ENCODE data around the gene OR6V1. TPM values are rescaled to one million over a fixed set of nuclear protein-coding genes. Genes with fewer than 3 reads are reported as not detected.

The OR6V1 gene
- not detected for polyA plus RNA-seq (ENCODE audit: low read depth in 6 of 6)

- Mint-ChIP-seq H3K9me3 (peaks cover 0 to 2% (median 0%) of the 10 kb centered on the region in 7 donors), H3K27ac (peak within 1 kb of the TSS in 2 of 6 donors; percentile 46 to 74), H3K36me3 (no peaks in the 10 kb centered on the region), H3K27me3 (no peaks in the 10 kb centered on the region), H3K4me1 (peaks cover 45 to 61% (median 52%) of the 10 kb centered on the region in 3 donors), H3K4me3 (no peak within 1 kb of the TSS)
- ATAC-seq (ENCODE audit: low read depth in 2 of 2) (no peak), DNase-seq (no peak)
Measured at GRCh38 chr7:143052041-143052440, at the start of gene OR6V1. TSS of gene OR6V1 (plus strand) at chr7:143052341. CDS start at chr7:143052341, 0 bp downstream.

GRCh38 chr7:143002898-143003297, 49.2 kb upstream of the OR6V1 start:
- ATAC-seq (ENCODE audit: low read depth in 2 of 2) (no peak), DNase-seq (no peak)
- Mint-ChIP-seq H3K27ac (peak overlapping the region in 1 of 6 donors; percentile 34), H3K27me3 (no peaks in the 10 kb centered on the region), H3K4me1 (peaks cover 9 to 12% (median 11%) of the 10 kb centered on the region in 3 donors), H3K36me3 (no peaks in the 10 kb centered on the region), H3K9me3 (peaks cover 0 to 6% (median 0%) of the 10 kb centered on the region in 7 donors), H3K4me3 (peak overlapping the region in 7 of 8 donors; percentile 62 to 92 (median 82))

- Mint-ChIP-seq H3K36me3 (no peaks in the 10 kb centered on the region), H3K27ac (peak overlapping the region in 3 of 6 donors; percentile 26 to 80 (median 34)), H3K27me3 (no peaks in the 10 kb centered on the region), H3K9me3 (peaks cover 0 to 6% (median 0%) of the 10 kb centered on the region in 7 donors), H3K4me1 (peaks cover 14 to 19% (median 17%) of the 10 kb centered on the region in 3 donors), H3K4me3 (peak overlapping the region; percentile 19 to 92 (median 80))
- peak; percentile 55 for DNase-seq
- peak; percentile 66 to 69 for ATAC-seq (ENCODE audit: low read depth in 2 of 2)
Measured at GRCh38 chr7:143003393-143004051, 48.6 kb upstream of the OR6V1 start.

- ATAC-seq (ENCODE audit: low read depth in 2 of 2) (no peak), DNase-seq (no peak)
- H3K9me3 Mint-ChIP-seq = peaks cover 0 to 6% (median 0%) of the 10 kb centered on the region in 7 donors
- H3K4me1 Mint-ChIP-seq = peaks cover 31 to 38% (median 33%) of the 10 kb centered on the region in 3 donors
- no peaks in the 10 kb centered on the region for H3K27me3 Mint-ChIP-seq
- no peak overlapping the region for H3K4me3 Mint-ChIP-seq
- H3K36me3 Mint-ChIP-seq = no peaks in the 10 kb centered on the region
- H3K27ac Mint-ChIP-seq = no peak overlapping the region
Measured at GRCh38 chr7:143005632-143006260, 46.4 kb upstream of the OR6V1 start.

GRCh38 chr7:143008007-143008901, 43.9 kb upstream of the OR6V1 start:
- DNase-seq = peak; percentile 78
- peak overlapping the region in 3 of 6 donors; percentile 0 to 21 (median 8) for H3K27ac Mint-ChIP-seq
- no peaks in the 10 kb centered on the region for H3K27me3 Mint-ChIP-seq
- peaks cover 0 to 7% of the 10 kb centered on the region in 2 donors for H3K36me3 Mint-ChIP-seq
- H3K4me3 Mint-ChIP-seq = peak overlapping the region in 1 of 8 donors; percentile 47
- ATAC-seq (ENCODE audit: low read depth in 2 of 2) = peak; percentile 78 to 79
- H3K9me3 Mint-ChIP-seq = peaks cover 0 to 5% (median 0%) of the 10 kb centered on the region in 7 donors
- H3K4me1 Mint-ChIP-seq = peaks cover 44 to 57% (median 52%) of the 10 kb centered on the region in 3 donors

GRCh38 chr7:143012001-143012400, 40.1 kb upstream of the OR6V1 start:
- peak overlapping the region in 5 of 6 donors; percentile 18 to 98 (median 81) for H3K27ac Mint-ChIP-seq
- ATAC-seq (ENCODE audit: low read depth in 2 of 2) = no peak
- H3K9me3 Mint-ChIP-seq = peaks cover 0 to 5% (median 0%) of the 10 kb centered on the region in 7 donors
- H3K36me3 Mint-ChIP-seq = peaks cover 0 to 7% of the 10 kb centered on the region in 2 donors
- peak overlapping the region in 7 of 8 donors; percentile 17 to 80 (median 54) for H3K4me3 Mint-ChIP-seq
- no peak for DNase-seq
- H3K4me1 Mint-ChIP-seq = peaks cover 77 to 88% (median 85%) of the 10 kb centered on the region in 3 donors
- no peaks in the 10 kb centered on the region for H3K27me3 Mint-ChIP-seq

- ATAC-seq (ENCODE audit: low read depth in 2 of 2) (peak; percentile 53 to 59), DNase-seq (peak; percentile 38)
- peaks cover 0 to 7% of the 10 kb centered on the region in 2 donors for H3K36me3 Mint-ChIP-seq
- peaks cover 81 to 92% (median 89%) of the 10 kb centered on the region in 3 donors for H3K4me1 Mint-ChIP-seq
- peak overlapping the region in 7 of 8 donors; percentile 17 to 80 (median 54) for H3K4me3 Mint-ChIP-seq
- H3K27me3 Mint-ChIP-seq = no peaks in the 10 kb centered on the region
- peaks cover 0 to 5% (median 0%) of the 10 kb centered on the region in 7 donors for H3K9me3 Mint-ChIP-seq
- H3K27ac Mint-ChIP-seq = peak overlapping the region; percentile 46 to 98 (median 82)
Measured at GRCh38 chr7:143012409-143012808, 39.7 kb upstream of the OR6V1 start.

- ATAC-seq (ENCODE audit: low read depth in 2 of 2) (no peak), DNase-seq (no peak)
- H3K4me1 Mint-ChIP-seq = peaks cover 77 to 87% (median 85%) of the 10 kb centered on the region in 3 donors
- peaks cover 0 to 7% of the 10 kb centered on the region in 2 donors for H3K36me3 Mint-ChIP-seq
- peaks cover 0 to 5% (median 0%) of the 10 kb centered on the region in 7 donors for H3K9me3 Mint-ChIP-seq
- peak overlapping the region in 5 of 8 donors; percentile 41 to 86 (median 76) for H3K4me3 Mint-ChIP-seq
- peak overlapping the region in 4 of 6 donors; percentile 77 to 95 (median 92) for H3K27ac Mint-ChIP-seq
- no peaks in the 10 kb centered on the region for H3K27me3 Mint-ChIP-seq
Measured at GRCh38 chr7:143013473-143013872, 38.7 kb upstream of the OR6V1 start.

GRCh38 chr7:143013893-143014292, 38.2 kb upstream of the OR6V1 start:
- Mint-ChIP-seq H3K4me3 (peak overlapping the region in 5 of 8 donors; percentile 55 to 87 (median 82)), H3K36me3 (peaks cover 3 to 11% of the 10 kb centered on the region in 2 donors), H3K27me3 (no peaks in the 10 kb centered on the region), H3K4me1 (peaks cover 77 to 86% (median 85%) of the 10 kb centered on the region in 3 donors), H3K9me3 (peaks cover 0 to 7% (median 3%) of the 10 kb centered on the region in 7 donors), H3K27ac (peak overlapping the region in 5 of 6 donors; percentile 86 to 95 (median 92))
- ATAC-seq (ENCODE audit: low read depth in 2 of 2) = no peak
- no peak for DNase-seq

- peak overlapping the region; percentile 55 to 87 (median 79) for H3K4me3 Mint-ChIP-seq
- peak; percentile 91 to 94 for ATAC-seq (ENCODE audit: low read depth in 2 of 2)
- peak overlapping the region; percentile 86 to 97 (median 94) for H3K27ac Mint-ChIP-seq
- DNase-seq = peak; percentile 74
- peaks cover 10 to 19% of the 10 kb centered on the region in 2 donors for H3K36me3 Mint-ChIP-seq
- H3K9me3 Mint-ChIP-seq = peaks cover 3 to 13% (median 10%) of the 10 kb centered on the region in 7 donors
- no peaks in the 10 kb centered on the region for H3K27me3 Mint-ChIP-seq
- H3K4me1 Mint-ChIP-seq = peaks cover 73 to 82% (median 82%) of the 10 kb centered on the region in 3 donors
Measured at GRCh38 chr7:143015084-143015483, 37.1 kb upstream of the OR6V1 start.

GRCh38 chr7:143015926-143016490, 36.1 kb upstream of the OR6V1 start:
- Mint-ChIP-seq H3K27ac (peak overlapping the region; percentile 75 to 97 (median 93)), H3K9me3 (peaks cover 3 to 13% (median 10%) of the 10 kb centered on the region in 7 donors), H3K4me1 (peaks cover 70 to 79% (median 78%) of the 10 kb centered on the region in 3 donors), H3K36me3 (peaks cover 11 to 19% of the 10 kb centered on the region in 2 donors), H3K4me3 (peak overlapping the region in 5 of 8 donors; percentile 3 to 82 (median 55)), H3K27me3 (no peaks in the 10 kb centered on the region)
- DNase-seq (no peak), ATAC-seq (ENCODE audit: low read depth in 2 of 2) (no peak)

- Mint-ChIP-seq H3K27me3 (no peaks in the 10 kb centered on the region), H3K4me1 (peaks cover 68 to 79% (median 71%) of the 10 kb centered on the region in 3 donors)
- peak; percentile 32 for ATAC-seq (ENCODE audit: low read depth in 2 of 2)
Measured at GRCh38 chr7:143016996-143017395, 35.1 kb upstream of the OR6V1 start.

More at GRCh38 chr7:143016996-143017395, 35.1 kb upstream of the OR6V1 start:
- Mint-ChIP-seq H3K4me3 (peak overlapping the region; percentile 17 to 82 (median 65)), H3K36me3 (peaks cover 14 to 19% of the 10 kb centered on the region in 2 donors), H3K9me3 (peaks cover 3 to 13% (median 10%) of the 10 kb centered on the region in 7 donors), H3K27ac (peak overlapping the region; percentile 78 to 97 (median 88))
- DNase-seq = no peak
